Urinary bladder (tissue), 4 donors: ENCODE data around the gene MAGI2. TPM values are rescaled to one million over a fixed set of nuclear protein-coding genes. Genes with fewer than 3 reads are reported as not detected.

ENCODE experiments used
- DNase-seq: peaks from one replicate; pipeline ENCODE4 v3.0.0-alpha.2; 2015; ENCODE audit errors: extremely low spot score
- H3K27ac ChIP-seq: one replicate; pipeline ENCODE4 v1.5.1; 2013; ENCODE audit warnings: low read depth, mild to moderate bottlenecking, moderate library complexity
- H3K36me3 ChIP-seq: one replicate; pipeline ENCODE4 v1.6.1; 2013; ENCODE audit warnings: mild to moderate bottlenecking, moderate library complexity; ENCODE audit not compliant: insufficient read depth
- H3K4me1 ChIP-seq: one replicate; pipeline ENCODE4 v1.6.1; 2013; ENCODE audit warnings: mild to moderate bottlenecking, moderate library complexity; ENCODE audit not compliant: insufficient read depth
- H3K4me3 ChIP-seq: one replicate; pipeline ENCODE4 v1.5.1; 2013; ENCODE audit warnings: low read depth, low read length
- WGBS: extraction: QIAGEN DNeasy Blood & Tissue Kit; methylation state at CpG from one replicate; pipeline ENCODE4 v1.1.7; 2013; 5-methylcytosine and 5-hydroxymethylcytosine counted together
- polyA plus RNA-seq: library from polyadenylated mRNA; stranded (reverse); fragments of 200-250 nt; gene quantifications from one replicate; pipeline ENCODE4 v1.2.3, GENCODE V29; 2013
- total RNA-seq: library from RNA; depleted of rRNA; stranded (reverse); fragments of >200 nt; gene quantifications from one replicate; pipeline ENCODE4 v1.2.3, GENCODE V29; 2014
- donor health status: healthy with polysubstance abuse.
- donor health status: healthy.

Gene MAGI2
- total and polyA plus RNA-seq, 2 donors: 7.6 to 37.4 TPM

GRCh38 chr7:78642751-78643150 is 810.7 kb downstream of the MAGI2 start:
- Histone ChIP-seq H3K27ac (no peak overlapping the region), H3K36me3 (no peaks in the 10 kb centered on the region), H3K4me3 (no peak overlapping the region), H3K4me1 (peaks cover under 1% of the 10 kb centered on the region)
- DNase-seq: no peak

GRCh38 chr7:78638364-78638763 is 815.1 kb downstream of the MAGI2 start:
- no peak overlapping the region for H3K4me3 ChIP-seq
- H3K4me1 ChIP-seq: no peaks in the 10 kb centered on the region
- H3K27ac ChIP-seq: no peak overlapping the region
- no peaks in the 10 kb centered on the region for H3K36me3 ChIP-seq
- no peak for DNase-seq

- Histone ChIP-seq H3K27ac (no peak overlapping the region), H3K36me3 (no peaks in the 10 kb centered on the region), H3K4me3 (no peak overlapping the region), H3K4me1 (no peaks in the 10 kb centered on the region)
- 95% methylated on average over 6 of the region's 6 CpGs for WGBS
- DNase-seq: no peak
These were observed 816.7 kb downstream of the MAGI2 start for GRCh38 chr7:78636727-78637126.

- Histone ChIP-seq H3K4me1 (no peaks in the 10 kb centered on the region), H3K27ac (no peak overlapping the region), H3K36me3 (no peaks in the 10 kb centered on the region), H3K4me3 (no peak overlapping the region)
- DNase-seq: no peak
- WGBS: 89% methylated on average over 4 of the region's 4 CpGs
These were observed 818.3 kb downstream of the MAGI2 start for GRCh38 chr7:78635026-78635793.

- Histone ChIP-seq H3K36me3 (no peaks in the 10 kb centered on the region), H3K4me1 (no peaks in the 10 kb centered on the region), H3K27ac (no peak overlapping the region), H3K4me3 (no peak overlapping the region)
- WGBS: 100% methylated on average over 1 of the region's 1 CpG
- DNase-seq: no peak
These were observed 819.4 kb downstream of the MAGI2 start for GRCh38 chr7:78634093-78634492.

GRCh38 chr7:78620920-78621319 is 832.5 kb downstream of the MAGI2 start:
- Histone ChIP-seq H3K4me3 (no peak overlapping the region), H3K27ac (no peak overlapping the region), H3K36me3 (no peaks in the 10 kb centered on the region), H3K4me1 (no peaks in the 10 kb centered on the region)
- WGBS: 71% methylated on average over 2 of the region's 2 CpGs
- no peak for DNase-seq

- H3K4me1 ChIP-seq: no peaks in the 10 kb centered on the region
- DNase-seq: no peak
These were observed 836.9 kb downstream of the MAGI2 start for GRCh38 chr7:78616539-78616938.

GRCh38 chr7:78609281-78609680 is 844.2 kb downstream of the MAGI2 start:
- 88% methylated on average over 2 of the region's 2 CpGs for WGBS
- DNase-seq: no peak
- no peaks in the 10 kb centered on the region for H3K4me1 ChIP-seq
- H3K27ac ChIP-seq: no peak overlapping the region
- no peak overlapping the region for H3K4me3 ChIP-seq
- H3K36me3 ChIP-seq: no peaks in the 10 kb centered on the region

More at GRCh38 chr7:78616539-78616938, 836.9 kb downstream of the MAGI2 start:
- Histone ChIP-seq H3K4me3 (no peak overlapping the region), H3K36me3 (no peaks in the 10 kb centered on the region), H3K27ac (no peak overlapping the region)

GRCh38 chr7:78607099-78607498 is 846.4 kb downstream of the MAGI2 start:
- Histone ChIP-seq H3K4me3 (no peak overlapping the region), H3K36me3 (no peaks in the 10 kb centered on the region), H3K27ac (no peak overlapping the region), H3K4me1 (no peaks in the 10 kb centered on the region)
- WGBS: 73% methylated on average over 5 of the region's 5 CpGs
- DNase-seq: no peak

GRCh38 chr7:78605119-78605518 is 848.3 kb downstream of the MAGI2 start:
- WGBS: 82% methylated on average over 1 of the region's 1 CpG
- no peak for DNase-seq
- no peak overlapping the region for H3K4me3 ChIP-seq
- H3K36me3 ChIP-seq: no peaks in the 10 kb centered on the region
- no peak overlapping the region for H3K27ac ChIP-seq
- H3K4me1 ChIP-seq: no peaks in the 10 kb centered on the region

GRCh38 chr7:78601728-78602127 is 851.7 kb downstream of the MAGI2 start:
- Histone ChIP-seq H3K4me3 (no peak overlapping the region), H3K36me3 (no peaks in the 10 kb centered on the region), H3K27ac (no peak overlapping the region), H3K4me1 (no peaks in the 10 kb centered on the region)
- DNase-seq: no peak
- WGBS: 82% methylated on average over 2 of the region's 2 CpGs

GRCh38 chr7:78594156-78594555 is 859.3 kb downstream of the MAGI2 start:
- 64% methylated on average over 3 of the region's 3 CpGs for WGBS
- no peak for DNase-seq
- no peaks in the 10 kb centered on the region for H3K36me3 ChIP-seq
- no peak overlapping the region for H3K4me3 ChIP-seq
- no peak overlapping the region for H3K27ac ChIP-seq
- no peaks in the 10 kb centered on the region for H3K4me1 ChIP-seq

GRCh38 chr7:78588393-78588792 is 865.1 kb downstream of the MAGI2 start:
- Histone ChIP-seq H3K4me1 (no peaks in the 10 kb centered on the region), H3K27ac (no peak overlapping the region), H3K4me3 (no peak overlapping the region), H3K36me3 (no peaks in the 10 kb centered on the region)
- no peak for DNase-seq
- 93% methylated on average over 1 of the region's 1 CpG for WGBS

GRCh38 chr7:78587443-78588044 is 865.9 kb downstream of the MAGI2 start:
- 87% methylated on average over 5 of the region's 5 CpGs for WGBS

More at GRCh38 chr7:78587443-78588044, 865.9 kb downstream of the MAGI2 start:
- no peak overlapping the region for H3K4me3 ChIP-seq
- H3K36me3 ChIP-seq: no peaks in the 10 kb centered on the region
- H3K4me1 ChIP-seq: no peaks in the 10 kb centered on the region
- no peak for DNase-seq
- no peak overlapping the region for H3K27ac ChIP-seq
